ENCODE results near the gene ADCY3.
A peak's percentile ranks its signal among the peaks of the same experiment; 100 is the strongest.

ADCY3 gene

GRCh38 chr2:24903161-24904103, 16.6 kb downstream of the ADCY3 start:
- no peak for DNase-seq

- DNase-seq = no peak
These were observed 20.6 kb downstream of the ADCY3 start for GRCh38 chr2:24899361-24899910.

GRCh38 chr2:24898122-24899109, 21.6 kb downstream of the ADCY3 start:
- DNase-seq = no peak

- DNase-seq = no peak
These were observed 25.3 kb downstream of the ADCY3 start for GRCh38 chr2:24894750-24895149.

GRCh38 chr2:24893934-24894333, 26.1 kb downstream of the ADCY3 start:
- DNase-seq = no peak

- no peak for DNase-seq
These were observed 27.1 kb downstream of the ADCY3 start for GRCh38 chr2:24892928-24893327.

GRCh38 chr2:24891201-24891600, 28.8 kb downstream of the ADCY3 start:
- DNase-seq = no peak

GRCh38 chr2:24889221-24889620, 30.8 kb downstream of the ADCY3 start:
- DNase-seq = no peak

GRCh38 chr2:24888177-24888576, 31.9 kb downstream of the ADCY3 start:
- DNase-seq = no peak

GRCh38 chr2:24887307-24887874, 32.6 kb downstream of the ADCY3 start:
- DNase-seq = no peak

GRCh38 chr2:24886691-24887304, 33.2 kb downstream of the ADCY3 start:
- peak; percentile 54 for DNase-seq

- no peak for DNase-seq
These were observed 33.9 kb downstream of the ADCY3 start for GRCh38 chr2:24886126-24886501.

- DNase-seq = peak; percentile 52
These were observed 34.6 kb downstream of the ADCY3 start for GRCh38 chr2:24885221-24886125.

- DNase-seq = no peak
These were observed 36.1 kb downstream of the ADCY3 start for GRCh38 chr2:24883946-24884345.

GRCh38 chr2:24881623-24882022, 38.4 kb downstream of the ADCY3 start:
- no peak for DNase-seq

GRCh38 chr2:24881158-24881557, 38.9 kb downstream of the ADCY3 start:
- no peak for DNase-seq

- DNase-seq = no peak
These were observed 41.7 kb downstream of the ADCY3 start for GRCh38 chr2:24878341-24878740.

- DNase-seq = no peak
These were observed 42.4 kb downstream of the ADCY3 start for GRCh38 chr2:24877646-24878045.

- DNase-seq = no peak
These were observed 43.0 kb downstream of the ADCY3 start for GRCh38 chr2:24877067-24877466.

- no peak for DNase-seq
These were observed 44.1 kb downstream of the ADCY3 start for GRCh38 chr2:24875901-24876300.

GRCh38 chr2:24875272-24875671, 44.8 kb downstream of the ADCY3 start:
- DNase-seq = no peak

Data from right kidney (tissue), 1 donor.